Measurements from ENCODE around the gene PSME3.
"Not testable (repeated sequence)": the region's sequence is repeated elsewhere in the genome, so short reads cannot be mapped to it uniquely, and the experiment has no call there.

The PSME3 gene

GRCh38 chr17:42877037-42877436 is 43.8 kb downstream of the PSME3 start:
- no peak for DNase-seq (ENCODE audit: low read depth in 2 of 2)

- DNase-seq (ENCODE audit: low read depth in 2 of 2): no peak
Observed at GRCh38 chr17:42878123-42878880, 45.1 kb downstream of the PSME3 start.

- DNase-seq (ENCODE audit: low read depth in 2 of 2): no peak
Observed at GRCh38 chr17:42878924-42879595, 45.9 kb downstream of the PSME3 start.

GRCh38 chr17:42879596-42879985 is 46.4 kb downstream of the PSME3 start:
- DNase-seq (ENCODE audit: low read depth in 2 of 2): no peak

- DNase-seq (ENCODE audit: low read depth in 2 of 2): no peak
Observed at GRCh38 chr17:42880776-42881310, 47.6 kb downstream of the PSME3 start.

GRCh38 chr17:42881706-42882105 is 48.5 kb downstream of the PSME3 start:
- DNase-seq (ENCODE audit: low read depth in 2 of 2): not testable (repeated sequence)

- DNase-seq (ENCODE audit: low read depth in 2 of 2): no peak
Observed at GRCh38 chr17:42882166-42882565, 49.0 kb downstream of the PSME3 start.

- no peak for DNase-seq (ENCODE audit: low read depth in 2 of 2)
Observed at GRCh38 chr17:42883802-42884558, 50.8 kb downstream of the PSME3 start.

GRCh38 chr17:42885806-42886205 is 52.6 kb downstream of the PSME3 start:
- not testable (repeated sequence) for DNase-seq (ENCODE audit: low read depth in 2 of 2)

- DNase-seq (ENCODE audit: low read depth in 2 of 2): no peak
Observed at GRCh38 chr17:42886283-42887176, 53.3 kb downstream of the PSME3 start.

GRCh38 chr17:42889809-42890208 is 56.6 kb downstream of the PSME3 start:
- DNase-seq (ENCODE audit: low read depth in 2 of 2): no peak

GRCh38 chr17:42891539-42892152 is 58.4 kb downstream of the PSME3 start:
- no peak for DNase-seq (ENCODE audit: low read depth in 2 of 2)

- DNase-seq (ENCODE audit: low read depth in 2 of 2): no peak
Observed at GRCh38 chr17:42893359-42893758, 60.2 kb downstream of the PSME3 start.
